HepG2 (cell line): Measurements from ENCODE around the gene KCNJ6. TPM values are rescaled to one million over a fixed set of nuclear protein-coding genes. Genes with fewer than 3 reads are reported as not detected.

ENCODE experiments used
- ATAC-seq: fragments of 200-7000 bp; cut with Tn5 transposase; 3 replicates; pipeline ENCODE4 v1.9.1; 2020; ENCODE audit warnings: mild to moderate bottlenecking, moderate library complexity
- BruUV-seq: library from RNA; stranded (reverse); fragments of 400-500 nt; replicated peaks from 2 replicates; lab custom pipeline; 2021; lab: Mats Ljungman, UMichigan
- CTCF ChIA-PET: fragments of 300-600 bp; formaldehyde crosslinking; extraction: SDS; loops from one replicate; lab custom pipeline; 2021; ENCODE audit warnings: low total read pairs, inconsistent platforms, low intra/inter-chr PET ratio; lab: Yijun Ruan, JAX
- POLR2A ChIA-PET: fragments of 350-600 bp; sonication (Branson Sonifier 250); formaldehyde crosslinking; loops from one replicate; lab custom pipeline; 2020; ENCODE audit warnings: antibody characterized with exemption, inconsistent platforms; lab: Yijun Ruan, JAX
- DNase-seq: peaks from one replicate; pipeline ENCODE4 v3.0.0-alpha.2; 2015; ENCODE audit warnings: low spot score
- FAIRE-seq: peaks from 3 replicates; lab custom pipeline; 2011; peaks lifted over from hg19 to GRCh38; lab: Jason Lieb, UNC
- H2AFZ ChIP-seq: one replicate; pipeline ENCODE4 v1.6.1; 2011; ENCODE audit warnings: low read length, inconsistent platforms
- H3K27ac ChIP-seq: fragments of 300-600 bp; 3 replicates; pipeline ENCODE4 v1.8.0; 2011; ENCODE audit warnings: mixed run types, mild to moderate bottlenecking, mixed read lengths, low read length, inconsistent platforms; ENCODE audit not compliant: insufficient read depth; ENCODE audit errors: extremely low read length
- H3K27me3 ChIP-seq, 2 experiments: fragments of 200-600 bp in 1 of 2; 2 replicates in 1 of 2; 3 replicates in 1 of 2; pipeline versions ENCODE4 v1.6.0 to v1.8.0; 2011; ENCODE audit warnings: low read length in 2 of 2, mild to moderate bottlenecking in 2 of 2, moderate library complexity in 2 of 2, inconsistent platforms in 1 of 2; ENCODE audit not compliant: insufficient read depth in 2 of 2, control insufficient read depth in 1 of 2
- H3K36me3 ChIP-seq, 2 experiments: fragments of 200-600 bp in 1 of 2; replicated peaks in 1 of 2; 2 replicates in 1 of 2; 3 replicates in 1 of 2; pipeline versions ENCODE4 v1.5.1 to v1.8.0; 2011; ENCODE audit warnings: low read length in 2 of 2, inconsistent platforms in 1 of 2; ENCODE audit not compliant: insufficient read depth in 2 of 2, control insufficient read depth in 1 of 2
- H3K4me1 ChIP-seq: 2 replicates; pipeline ENCODE4 v1.5.1; 2012; ENCODE audit warnings: low read length, inconsistent platforms; ENCODE audit not compliant: insufficient read depth
- H3K4me2 ChIP-seq: 2 replicates; pipeline ENCODE4 v1.6.0; 2011; ENCODE audit warnings: low read depth, low read length, inconsistent platforms
- H3K4me3 ChIP-seq, 3 experiments: fragments of 200-600 bp in 1 of 3; sonication (generic), shearing (Covaris generic) in 1 of 3; replicated peaks in 1 of 3; 2 replicates each; pipeline ENCODE4 v1.5.1; 2011 to 2016; ENCODE audit warnings: low read length in 3 of 3, inconsistent platforms in 2 of 3, low read depth in 2 of 3, mild to moderate bottlenecking in 2 of 3, control low read depth in 1 of 3, mixed read lengths in 1 of 3; ENCODE audit not compliant: insufficient read depth in 1 of 3
- H3K79me2 ChIP-seq: one replicate; pipeline ENCODE4 v1.6.1; 2011; ENCODE audit warnings: low read length, inconsistent platforms; ENCODE audit not compliant: insufficient read depth
- H3K9ac ChIP-seq: 2 replicates; pipeline ENCODE4 v1.6.0; 2011; ENCODE audit warnings: mild to moderate bottlenecking, low read depth, low read length, inconsistent platforms; ENCODE audit not compliant: insufficient read depth
- H3K9me3 ChIP-seq: 2 replicates; pipeline ENCODE4 v1.5.1; 2012; ENCODE audit warnings: mild to moderate bottlenecking, low read length
- H4K20me1 ChIP-seq: 2 replicates; pipeline ENCODE4 v1.6.0; 2011; ENCODE audit warnings: inconsistent platforms, mild to moderate bottlenecking, low read length, moderate library complexity; ENCODE audit not compliant: insufficient read depth
- ELF4 ChIP-seq: sonication (generic); formaldehyde crosslinking; IDR thresholded peaks from 2 replicates; pipeline ENCODE4 v1.5.0; 2020; ENCODE audit warnings: missing genetic modification reagents, mild to moderate bottlenecking, moderate library complexity, borderline replicate concordance
- FOXP1 ChIP-seq, 2 experiments: fragments of 450-650 bp in 1 of 2; IDR thresholded peaks; 2 replicates each; pipeline ENCODE4 v1.6.1; 2017 to 2018; ENCODE audit warnings: antibody characterized with exemption in 1 of 2
- GPN1 ChIP-seq: sonication (generic); formaldehyde crosslinking; IDR thresholded peaks from 2 replicates; pipeline ENCODE4 v1.5.1; 2020; ENCODE audit warnings: missing genetic modification reagents, borderline replicate concordance
- HNRNPLL ChIP-seq: fragments of 200-400 bp; formaldehyde crosslinking; IDR thresholded peaks from 2 replicates; pipeline ENCODE4 v1.6.1; 2017; ENCODE audit warnings: mild to moderate bottlenecking, low read depth, low read length; ENCODE audit not compliant: poor library complexity, severe bottlenecking
- KLF6 ChIP-seq: IDR thresholded peaks from 2 replicates; pipeline ENCODE4 v1.8.0; 2016; ENCODE audit warnings: missing biosample characterization, missing genetic modification reagents
- MIXL1 ChIP-seq: IDR thresholded peaks from 2 replicates; pipeline ENCODE4 v1.6.1; 2016
- TGIF2 ChIP-seq: IDR thresholded peaks from 2 replicates; pipeline ENCODE4 v1.6.1; 2016; ENCODE audit warnings: control low read depth, missing compliant biosample characterization
- THAP8 ChIP-seq: sonication (generic); formaldehyde crosslinking; IDR thresholded peaks from 2 replicates; pipeline ENCODE4 v1.5.1; 2020; ENCODE audit warnings: missing genetic modification reagents, mild to moderate bottlenecking, borderline replicate concordance
- TRIM24 ChIP-seq: sonication (generic); formaldehyde crosslinking; IDR thresholded peaks from 2 replicates; pipeline ENCODE4 v1.8.0; 2022; ENCODE audit warnings: mild to moderate bottlenecking, missing genetic modification reagents
- ZBTB37 ChIP-seq: sonication (generic); formaldehyde crosslinking; IDR thresholded peaks from 2 replicates; pipeline ENCODE4 v1.4.0; 2020; ENCODE audit warnings: mild to moderate bottlenecking, missing genetic modification reagents
- ZC3H13 ChIP-seq: sonication (generic); formaldehyde crosslinking; IDR thresholded peaks from 2 replicates; pipeline ENCODE4 v1.8.1; 2023; ENCODE audit warnings: mild to moderate bottlenecking, missing genetic modification reagents, moderate library complexity
- ZMYM2 ChIP-seq: sonication (generic); formaldehyde crosslinking; IDR thresholded peaks from 2 replicates; pipeline ENCODE4 v1.8.0; 2022; ENCODE audit warnings: mild to moderate bottlenecking, missing genetic modification reagents
- ZNF10 ChIP-seq: sonication (generic); formaldehyde crosslinking; IDR thresholded peaks from 2 replicates; pipeline ENCODE4 v1.4.0; 2020; ENCODE audit warnings: mild to moderate bottlenecking, low read depth, missing genetic modification reagents, borderline replicate concordance
- ZNF232 ChIP-seq: sonication (generic); formaldehyde crosslinking; IDR thresholded peaks from 2 replicates; pipeline ENCODE4 v1.4.0; 2020; ENCODE audit warnings: missing genetic modification reagents, borderline replicate concordance
- ZNF317 ChIP-seq: sonication (generic); formaldehyde crosslinking; IDR thresholded peaks from 2 replicates; pipeline ENCODE4 v1.5.0; 2020; ENCODE audit warnings: mild to moderate bottlenecking, missing genetic modification reagents
- ZNF362 ChIP-seq: sonication (generic); formaldehyde crosslinking; IDR thresholded peaks from 2 replicates; pipeline ENCODE4 v1.4.0; 2020; ENCODE audit warnings: missing genetic modification reagents, mild to moderate bottlenecking, borderline replicate concordance
- ZNF567 ChIP-seq: sonication (generic); formaldehyde crosslinking; IDR thresholded peaks from 2 replicates; pipeline ENCODE4 v1.8.1; 2023; ENCODE audit warnings: mild to moderate bottlenecking, missing genetic modification reagents, borderline replicate concordance
- ZNF703 ChIP-seq: sonication (generic); formaldehyde crosslinking; IDR thresholded peaks from 2 replicates; pipeline ENCODE4 v1.5.1; 2020; ENCODE audit warnings: missing genetic modification reagents, mild to moderate bottlenecking, moderate library complexity, borderline replicate concordance
- ZNF772 ChIP-seq: sonication (generic); formaldehyde crosslinking; IDR thresholded peaks from 2 replicates; pipeline ENCODE4 v1.5.0; 2020; ENCODE audit warnings: mild to moderate bottlenecking, missing genetic modification reagents
- ZSCAN20 ChIP-seq: sonication (generic); formaldehyde crosslinking; IDR thresholded peaks from 2 replicates; pipeline ENCODE4 v1.4.0; 2020; ENCODE audit warnings: missing genetic modification reagents, mild to moderate bottlenecking, borderline replicate concordance
- ZSCAN22 ChIP-seq: sonication (generic); formaldehyde crosslinking; IDR thresholded peaks from 2 replicates; pipeline ENCODE4 v1.4.0; 2020; ENCODE audit warnings: mild to moderate bottlenecking, missing genetic modification reagents
- WGBS: methylation state at CpG from one replicate; pipeline ENCODE4 v1.1.6; 2017; ENCODE audit warnings: low lambda C conversion rate; 5-methylcytosine and 5-hydroxymethylcytosine counted together
- in situ Hi-C: cut with HindIII; loops from 2 replicates; pipeline ENCODE4 v1.10.0; 2017; ENCODE audit warnings: low pct_unique_long_range_greater_than_20kb; ENCODE audit not compliant: extremely low pct_ligation_motif_present
- intact Hi-C: fragments of 100-400 bp; cut with micrococcal nuclease; formaldehyde crosslinking; loops from one replicate; pipeline ENCODE4 v1.10.0; 2022; ENCODE audit not compliant: unreplicated experiment
- polyA plus RNA-seq, 8 experiments: library from polyadenylated mRNA; depleted of rRNA in 3 of 8; stranded (reverse) in 7 of 8; unstranded in 1 of 8; fragments of >200 nt; fragmentation: Illumina TruSeq in 4 of 8; extraction: Trizol in 4 of 8; gene quantifications; 2 replicates each; pipeline versions ENCODE4 v1.2.1 to v1.2.3, GENCODE V29; 2011 to 2016; ENCODE audit warnings: low read depth in 4 of 8, missing spikeins in 1 of 8, mixed read lengths in 1 of 8; ENCODE audit not compliant: insufficient read depth in 1 of 8
- total RNA-seq, 5 experiments: library from RNA; depleted of rRNA; stranded (reverse); fragments of >200 nt; fragmentation: Illumina TruSeq; extraction: Trizol; gene quantifications; 2 replicates each; pipeline ENCODE4 v1.2.3, GENCODE V29; 2016; ENCODE audit warnings: low read depth in 1 of 5

The KCNJ6 gene
- total and polyA plus RNA-seq, 2 of the 13 experiments (the other 11 are each of a cell fraction or from before 2014, with no cell fraction given) = not detected

GRCh38 chr21:37800456-37801061 is 115.7 kb downstream of the KCNJ6 start (continued):
- TF ChIP-seq ZNF703 (CRISPR knock-in tag) = no peak

GRCh38 chr21:37800057-37800455 is 116.2 kb downstream of the KCNJ6 start:
- H2AFZ ChIP-seq = no peak overlapping the region
- H3K4me1 ChIP-seq = no peaks in the 10 kb centered on the region
- TF ChIP-seq MIXL1 (CRISPR knock-in tag) = no peak
- no peak for TF ChIP-seq ZC3H13
- no peak for TF ChIP-seq ZBTB37 (CRISPR knock-in tag)
- no peak for TF ChIP-seq ZNF362
- TF ChIP-seq THAP8 (CRISPR knock-in tag) = no peak
- TF ChIP-seq TRIM24 = no peak
- no peak for TF ChIP-seq ZNF567
- no peak for TF ChIP-seq GPN1 (CRISPR knock-in tag)
- TF ChIP-seq ZNF232 (CRISPR knock-in tag) = no peak
- no peak for TF ChIP-seq FOXP1 (IDR thresholded peaks at IDR 0.05)
- TF ChIP-seq FOXP1 (CRISPR knock-in tag; IDR thresholded peaks at IDR 0.05) = no peak
- TF ChIP-seq ZSCAN22 (CRISPR knock-in tag) = no peak
- TF ChIP-seq ZNF10 = no peak
- TF ChIP-seq ZNF772 = no peak
- TF ChIP-seq KLF6 = no peak
- no peak for TF ChIP-seq HNRNPLL
- no peak for TF ChIP-seq ZSCAN20
- TF ChIP-seq TGIF2 = no peak
- no peak for TF ChIP-seq ZMYM2 (CRISPR knock-in tag)
- no peak for TF ChIP-seq ELF4 (CRISPR knock-in tag)
- TF ChIP-seq ZNF317 = no peak
- DNase-seq = no peak
- H3K4me3 ChIP-seq = no peak overlapping the region
- H3K27ac ChIP-seq = no peak overlapping the region
- ATAC-seq = no peak
- no TSS peak for BruUV-seq
- H3K9ac ChIP-seq = no peak overlapping the region
- no peaks in the 10 kb centered on the region for H3K9me3 ChIP-seq
- ChIA-PET POLR2A (no interaction called here), CTCF (no interaction called here)
- no peak overlapping the region for H3K4me2 ChIP-seq
- no peaks in the 10 kb centered on the region for H3K79me2 ChIP-seq
- in situ Hi-C loops = no loop called here
- no peak for FAIRE-seq
- intact Hi-C loops = no loop called here
- H3K27me3 ChIP-seq = peaks cover 0 to 7% of the 10 kb centered on the region in 2 experiments; a peak in 3 of 5 replicates
- no peaks in the 10 kb centered on the region for H4K20me1 ChIP-seq
- WGBS = 0% methylated on average over 2 of the region's 2 CpGs
- H3K36me3 ChIP-seq = no peaks in the 10 kb centered on the region
